UCSD-AML1 (cell line): ENCODE data around the gene SPATA19.
"Not testable (repeated sequence)": the region's sequence is repeated elsewhere in the genome, so short reads cannot be mapped to it uniquely, and the experiment has no call there.

ENCODE experiments used
- DNase-seq: peaks from one replicate; lab custom pipeline; 2025; ENCODE audit not compliant: unreplicated experiment; lab: John Stamatoyannopoulos, UW

The SPATA19 gene

GRCh38 chr11:133845413-133845812 lies at the start of gene SPATA19:
SPATA19 (minus strand) TSS chr11:133845513; CDS start chr11:133845446, 67 bp downstream.
- DNase-seq: no peak

GRCh38 chr11:133895061-133895479 lies 49.8 kb upstream of the SPATA19 start:
- DNase-seq: no peak

GRCh38 chr11:133893381-133893780 lies 48.1 kb upstream of the SPATA19 start:
- DNase-seq: no peak

- DNase-seq: no peak
Measured at GRCh38 chr11:133892584-133893380, 47.5 kb upstream of the SPATA19 start.

GRCh38 chr11:133892126-133892525 lies 46.8 kb upstream of the SPATA19 start:
- DNase-seq: no peak

- no peak for DNase-seq
Measured at GRCh38 chr11:133889893-133890292, 44.6 kb upstream of the SPATA19 start.

GRCh38 chr11:133889188-133889587 lies 43.9 kb upstream of the SPATA19 start:
- no peak for DNase-seq

GRCh38 chr11:133887692-133888332 lies 42.5 kb upstream of the SPATA19 start:
- no peak for DNase-seq

GRCh38 chr11:133886029-133886428 lies 40.7 kb upstream of the SPATA19 start:
- DNase-seq: no peak

GRCh38 chr11:133872160-133872559 lies 26.8 kb upstream of the SPATA19 start:
- no peak for DNase-seq

- DNase-seq: no peak
Measured at GRCh38 chr11:133867456-133867855, 22.1 kb upstream of the SPATA19 start.

- no peak for DNase-seq
Measured at GRCh38 chr11:133865466-133865865, 20.2 kb upstream of the SPATA19 start.

GRCh38 chr11:133864756-133865155 lies 19.4 kb upstream of the SPATA19 start:
- DNase-seq: no peak

- DNase-seq: no peak
Measured at GRCh38 chr11:133860151-133860550, 14.8 kb upstream of the SPATA19 start.

- not testable (repeated sequence) for DNase-seq
Measured at GRCh38 chr11:133854330-133854960, 9.1 kb upstream of the SPATA19 start.

- no peak for DNase-seq
Measured at GRCh38 chr11:133844217-133844616, 1.1 kb downstream of the SPATA19 start.

- DNase-seq: no peak
Measured at GRCh38 chr11:133843454-133843987, 1.8 kb downstream of the SPATA19 start.

GRCh38 chr11:133842730-133843129 lies 2.6 kb downstream of the SPATA19 start:
- no peak for DNase-seq

- no peak for DNase-seq
Measured at GRCh38 chr11:133842053-133842452, 3.3 kb downstream of the SPATA19 start.

GRCh38 chr11:133841279-133842043 lies 3.9 kb downstream of the SPATA19 start:
- DNase-seq: no peak

GRCh38 chr11:133840479-133840941 lies 4.8 kb downstream of the SPATA19 start:
- no peak for DNase-seq
